H1 (cell line): ENCODE results near the gene MORC2. TPM values are rescaled to one million over a fixed set of nuclear protein-coding genes. Genes with fewer than 3 reads are reported as not detected.

Experiments
- CBX5 ChIP-seq: fragments of 300-800, 300-1000 bp; sonication (generic); IDR thresholded peaks from 2 replicates; pipeline ENCODE4 v1.7.1; 2016; ENCODE audit warnings: antibody characterized with exemption, low read length, low read depth
- CEBPB ChIP-seq: IDR thresholded peaks from 2 replicates; pipeline ENCODE4 v1.6.1; 2012; ENCODE audit warnings: low read depth, low read length
- HDAC2 ChIP-seq, 2 experiments: fragments of 300-600 bp in 1 of 2; sonication (generic) in 1 of 2; IDR thresholded peaks; 2 replicates each; pipeline ENCODE4 v1.6.1; 2011 to 2012; ENCODE audit warnings: low read depth in 2 of 2, low read length in 2 of 2, mild to moderate bottlenecking in 2 of 2, moderate library complexity in 2 of 2, borderline replicate concordance in 1 of 2, inconsistent platforms in 1 of 2
- NANOG ChIP-seq: IDR thresholded peaks from 2 replicates; pipeline ENCODE4 v1.6.1; 2011; ENCODE audit warnings: low read length, low read depth, mild to moderate bottlenecking, inconsistent platforms; ENCODE audit not compliant: insufficient read depth, poor library complexity, severe bottlenecking
- POLR2AphosphoS5 ChIP-seq: IDR thresholded peaks from 2 replicates; pipeline ENCODE4 v1.6.1; 2011; ENCODE audit warnings: low read depth, low read length
- RXRA ChIP-seq: IDR thresholded peaks from 2 replicates; pipeline ENCODE4 v1.6.1; 2011; ENCODE audit warnings: low read depth, mild to moderate bottlenecking, low read length, moderate library complexity; ENCODE audit not compliant: insufficient read depth
- SIN3A ChIP-seq, 2 experiments: IDR thresholded peaks in 1 of 2; conservative IDR thresholded peaks in 1 of 2; 2 replicates each; pipeline ENCODE4 v1.6.1; 2011 to 2012; ENCODE audit warnings: low read length in 2 of 2, improper control_type of control experiment in 1 of 2, low read depth in 1 of 2, mild to moderate bottlenecking in 1 of 2
- SP2 ChIP-seq: IDR thresholded peaks from 2 replicates; pipeline ENCODE4 v1.6.1; 2012; ENCODE audit warnings: mild to moderate bottlenecking, low read length, inconsistent platforms
- TAF7 ChIP-seq: optimal IDR thresholded peaks from 2 replicates; pipeline ENCODE3; 2011; ENCODE audit warnings: low read depth, mild to moderate bottlenecking, inconsistent platforms, low read length, moderate library complexity, borderline replicate concordance
- polyA plus RNA-seq, 7 experiments: library from polyadenylated mRNA; depleted of rRNA in 3 of 7; stranded (reverse) in 5 of 7; unstranded in 2 of 7; fragments of >200 nt in 5 of 7; fragments of 200-250 nt in 2 of 7; gene quantifications; 1 replicate in 5 of 7; 2 replicates in 1 of 7; 4 replicates in 1 of 7; pipeline versions ENCODE4 v1.2.1 to v1.2.3, GENCODE V29; 2011 to 2013; ENCODE audit warnings: missing spikeins in 2 of 7, mixed read lengths in 2 of 7
- total RNA-seq: library from RNA; stranded (reverse); fragmentation: NEBNext Ultra II Directional; extraction: Animal tissue kit (Norgen Biotek cat#: 25700); gene quantifications from 2 replicates; pipeline ENCODE4 v1.2.1, GENCODE V29; 2021
- TF ChIP-seq, protein P1 (sequence below): IDR thresholded peaks from 2 replicates; pipeline ENCODE4 v1.6.1; 2012; ENCODE audit warnings: low read length, inconsistent platforms

Gene MORC2
- total and polyA plus RNA-seq, 2 of the 8 experiments (the other 6 are each of a cell fraction or from before 2014, with no cell fraction given) = 15.4 to 68.0 TPM

DNA sequence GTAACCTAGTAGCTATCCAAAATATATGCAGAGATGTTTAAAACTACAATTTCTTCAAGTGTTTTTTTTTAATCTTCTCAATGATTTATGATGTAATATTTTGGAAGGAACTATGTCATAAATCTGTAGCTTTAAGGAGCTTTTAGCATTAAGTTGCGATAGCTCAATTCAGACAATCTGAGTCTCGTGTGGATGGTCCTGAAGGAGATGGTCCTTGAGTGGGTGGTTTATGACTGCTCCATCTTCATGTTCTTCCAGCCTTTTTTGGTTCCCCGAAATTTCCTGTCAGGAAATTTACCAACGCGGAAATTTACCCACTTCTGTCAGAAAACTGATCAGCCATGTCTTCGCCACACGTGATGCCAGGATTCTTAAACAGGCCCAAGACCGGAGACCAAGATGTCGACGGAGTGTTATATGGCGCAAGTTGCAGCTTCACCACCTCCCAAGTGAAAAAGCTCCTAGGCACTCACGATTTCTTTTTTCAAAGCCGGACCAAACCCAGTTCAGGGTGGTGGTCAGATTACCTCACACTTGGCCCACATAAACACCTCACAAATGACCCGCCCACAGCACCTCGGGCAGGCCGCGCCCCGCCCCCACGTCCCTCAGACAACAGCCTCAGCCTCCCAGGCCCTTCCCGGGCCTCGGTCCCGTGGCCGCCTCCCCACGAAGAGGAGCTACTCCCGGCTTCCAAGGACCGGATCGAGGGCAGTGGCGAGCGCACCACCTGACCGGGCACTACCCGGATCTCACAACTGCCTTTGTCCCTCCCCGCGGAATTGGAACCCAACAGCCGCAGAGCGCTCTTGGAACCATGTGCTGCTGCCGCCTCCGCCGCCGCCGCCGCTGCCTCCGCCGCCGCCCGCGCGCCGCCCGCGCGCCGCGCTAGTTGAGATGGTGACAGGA, at the start of gene MORC2 (continued):
- TF ChIP-seq SIN3A (conservative IDR thresholded peaks at IDR 0.05 in 1 of 2, IDR thresholded peaks at IDR 0.05 in 1 of 2; ENCODE audit: low read depth in 1 of 2, low read length in 2 of 2) (peak; percentile 18 to 49; a peak in 1 of 4 replicates), SP2 (no peak), HDAC2 (IDR thresholded peaks at IDR 0.05; ENCODE audit: borderline replicate concordance in 1 of 2, low read depth in 2 of 2, low read length in 2 of 2) (no peak), TAF7 (peak; percentile 16), CEBPB (peak; percentile 38), NANOG (no peak), RXRA (no peak), CBX5 (no peak), POLR2AphosphoS5 (peak; percentile 28; the same call in 1 of the 2 replicates)
- TF ChIP-seq, protein P1, sequence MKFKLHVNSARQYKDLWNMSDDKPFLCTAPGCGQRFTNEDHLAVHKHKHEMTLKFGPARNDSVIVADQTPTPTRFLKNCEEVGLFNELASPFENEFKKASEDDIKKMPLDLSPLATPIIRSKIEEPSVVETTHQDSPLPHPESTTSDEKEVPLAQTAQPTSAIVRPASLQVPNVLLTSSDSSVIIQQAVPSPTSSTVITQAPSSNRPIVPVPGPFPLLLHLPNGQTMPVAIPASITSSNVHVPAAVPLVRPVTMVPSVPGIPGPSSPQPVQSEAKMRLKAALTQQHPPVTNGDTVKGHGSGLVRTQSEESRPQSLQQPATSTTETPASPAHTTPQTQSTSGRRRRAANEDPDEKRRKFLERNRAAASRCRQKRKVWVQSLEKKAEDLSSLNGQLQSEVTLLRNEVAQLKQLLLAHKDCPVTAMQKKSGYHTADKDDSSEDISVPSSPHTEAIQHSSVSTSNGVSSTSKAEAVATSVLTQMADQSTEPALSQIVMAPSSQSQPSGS = no peak
